ENCODE results near the gene ADCK1. TPM values are rescaled to one million over a fixed set of nuclear protein-coding genes. Genes with fewer than 3 reads are reported as not detected.

Gene ADCK1
- total and polyA plus RNA-seq, 9 of the 15 experiments (the other 6 are each of a cell fraction or from before 2014, with no cell fraction given), result 2.8 to 8.9 (median 4.3) TPM

GRCh38 chr14:77808250-77808649, 8.3 kb downstream of the ADCK1 start:
- DNase-seq (ENCODE audit: extremely low read depth in 1 of 4, low spot score in 3 of 4) (no peak), FAIRE-seq (no peak), ATAC-seq (no peak)
- Histone ChIP-seq H3K4me1 (replicated peaks in 1 of 2; ENCODE audit: control insufficient read depth in 2 of 2, insufficient read depth in 2 of 2, low read length in 2 of 2) (peaks cover 0 to 8% of the 10 kb centered on the region in 2 experiments; a peak in 3 of 5 replicates), H3K79me2 (ENCODE audit: control insufficient read depth, insufficient read depth, low read length) (no peaks in the 10 kb centered on the region), H3K9me1 (ENCODE audit: control insufficient read depth, insufficient read depth, low read length) (no peaks in the 10 kb centered on the region), H3K9ac (ENCODE audit: insufficient read depth in 1 of 2, low read depth in 2 of 2, low read length in 2 of 2) (no peak overlapping the region; a peak in 1 of 4 replicates), H3K9me3 (replicated peaks; ENCODE audit: control insufficient read depth, insufficient read depth, low read depth, low read length) (no peaks in the 10 kb centered on the region), H3K27ac (ENCODE audit: extremely low read depth, low read depth, low read length) (no peak overlapping the region), H3K4me2 (ENCODE audit: insufficient read depth, low read length) (no peak overlapping the region), H3K4me3 (no peak overlapping the region), H3K36me3 (ENCODE audit: control insufficient read depth, insufficient read depth, low read length) (no peaks in the 10 kb centered on the region), H2AFZ (ENCODE audit: low read depth, low read length) (no peak overlapping the region), H4K20me1 (replicated peaks; ENCODE audit: control insufficient read depth, insufficient read depth, low read length) (no peaks in the 10 kb centered on the region), H3K27me3 (ENCODE audit: control insufficient read depth in 2 of 2, insufficient read depth in 2 of 2, low read length in 2 of 2) (no peaks in the 10 kb centered on the region)
- 89% methylated on average over 3 of the region's 3 CpGs for WGBS (ENCODE audit: insufficient coverage, low coverage, missing lambda C conversion rate)
- intact Hi-C loops (cut with micrococcal nuclease) (no loop called here), in situ Hi-C loops (cut with MboI) (no loop called here)
- CTCF ChIA-PET (ENCODE audit: low intra/inter-chr PET ratio), result no interaction called here
- POLR2A ChIA-PET, result no interaction called here
- no TSS peak for BruUV-seq (replicated peaks)
- TF ChIP-seq MCM3 (IDR thresholded peaks at IDR 0.05), result no peak
- no peak for TF ChIP-seq ZNF445 (CRISPR knock-in tag; IDR thresholded peaks at IDR 0.05; ENCODE audit: low read depth)
- no peak for TF ChIP-seq ERF (CRISPR knock-in tag; IDR thresholded peaks at IDR 0.05)
- no peak for TF ChIP-seq CXXC5 (CRISPR knock-in tag; IDR thresholded peaks at IDR 0.05)
- TF ChIP-seq STAT5B (CRISPR knock-in tag; IDR thresholded peaks at IDR 0.05), result no peak
- no peak for TF ChIP-seq SAFB2 (IDR thresholded peaks at IDR 0.05; ENCODE audit: borderline replicate concordance, low read depth, low read length, severe bottlenecking)
- no peak for TF ChIP-seq SUPT5H (IDR thresholded peaks at IDR 0.05)
- TF ChIP-seq FOXK1 (CRISPR knock-in tag; IDR thresholded peaks at IDR 0.05; ENCODE audit: borderline replicate concordance), result no peak
- no peak for TF ChIP-seq BRCA1 (IDR thresholded peaks at IDR 0.05)
- TF ChIP-seq BRCA1 (CRISPR knock-in tag; IDR thresholded peaks at IDR 0.05), result no peak
- no peak for TF ChIP-seq SMC3 (conservative IDR thresholded peaks at IDR 0.05; ENCODE audit: insufficient read depth, low read depth, low read length)
- no peak for TF ChIP-seq CREBBP (IDR thresholded peaks at IDR 0.05; ENCODE audit: low read depth, low read length)
- no peak for TF ChIP-seq DIDO1 (tag; IDR thresholded peaks at IDR 0.05; ENCODE audit: low read depth)
- no peak for TF ChIP-seq KLF6 (CRISPR knock-in tag; IDR thresholded peaks at IDR 0.05; ENCODE audit: borderline replicate concordance)
- no peak for TF ChIP-seq ZNF408 (CRISPR knock-in tag; IDR thresholded peaks at IDR 0.05; ENCODE audit: low read depth)
- no peak for TF ChIP-seq NFXL1 (CRISPR knock-in tag; IDR thresholded peaks at IDR 0.05)
- no peak for TF ChIP-seq U2AF1 (optimal IDR thresholded peaks at IDR 0.05; ENCODE audit: low read depth, low read length)

Measured in K562 (cell line).